CMK (cell line): ENCODE results near the gene PTPN7.

Experiments
- DNase-seq: peaks from one replicate; pipeline ENCODE4 v3.0.0-alpha.2; 2010; ENCODE audit warnings: low read depth

PTPN7 gene

DNA sequence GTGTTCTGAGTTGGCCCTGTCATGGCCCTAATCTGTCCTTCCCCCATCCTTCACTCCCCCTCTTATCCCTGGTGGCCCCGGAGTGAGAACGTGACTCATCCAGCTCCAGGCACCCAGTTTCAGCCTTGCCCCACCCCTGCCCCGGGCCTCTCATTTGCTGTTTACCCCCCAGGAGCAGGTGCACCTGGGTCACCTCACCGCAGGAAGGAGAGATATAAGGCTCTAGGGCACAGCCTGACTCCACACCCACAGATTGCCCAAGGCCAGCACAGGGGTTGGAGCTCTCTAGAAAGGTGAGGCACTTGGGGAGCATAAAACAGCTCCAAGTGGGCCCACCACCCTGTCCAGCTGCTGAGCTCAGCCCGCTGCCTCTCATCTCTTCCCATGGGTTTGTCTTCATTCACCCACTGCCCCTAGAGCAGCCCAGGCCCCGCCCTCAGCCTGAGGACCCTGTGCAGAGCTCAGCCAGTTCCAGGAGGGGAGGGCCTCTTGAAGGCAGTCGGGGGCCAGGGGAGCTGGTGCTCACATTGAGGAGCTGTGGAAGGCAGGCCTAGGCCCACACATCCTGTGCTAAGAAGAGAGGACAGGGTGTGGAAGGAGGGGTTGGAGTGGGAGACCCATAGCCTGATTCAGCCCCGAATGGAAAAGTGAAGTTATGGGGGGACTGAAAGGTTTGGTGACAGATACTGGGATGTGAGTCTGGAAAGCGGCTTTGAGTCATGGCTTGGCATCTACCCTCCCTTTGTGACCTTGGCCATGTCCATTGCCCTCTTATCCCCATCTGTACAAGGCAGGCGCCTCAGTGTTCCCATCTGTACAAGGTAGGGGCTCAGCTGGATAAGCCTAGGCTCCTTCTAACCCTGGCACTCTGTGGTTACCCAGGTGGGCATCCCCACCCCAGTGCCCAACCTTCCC lies 53.8 kb downstream of the PTPN7 start:
- no peak for DNase-seq

DNA sequence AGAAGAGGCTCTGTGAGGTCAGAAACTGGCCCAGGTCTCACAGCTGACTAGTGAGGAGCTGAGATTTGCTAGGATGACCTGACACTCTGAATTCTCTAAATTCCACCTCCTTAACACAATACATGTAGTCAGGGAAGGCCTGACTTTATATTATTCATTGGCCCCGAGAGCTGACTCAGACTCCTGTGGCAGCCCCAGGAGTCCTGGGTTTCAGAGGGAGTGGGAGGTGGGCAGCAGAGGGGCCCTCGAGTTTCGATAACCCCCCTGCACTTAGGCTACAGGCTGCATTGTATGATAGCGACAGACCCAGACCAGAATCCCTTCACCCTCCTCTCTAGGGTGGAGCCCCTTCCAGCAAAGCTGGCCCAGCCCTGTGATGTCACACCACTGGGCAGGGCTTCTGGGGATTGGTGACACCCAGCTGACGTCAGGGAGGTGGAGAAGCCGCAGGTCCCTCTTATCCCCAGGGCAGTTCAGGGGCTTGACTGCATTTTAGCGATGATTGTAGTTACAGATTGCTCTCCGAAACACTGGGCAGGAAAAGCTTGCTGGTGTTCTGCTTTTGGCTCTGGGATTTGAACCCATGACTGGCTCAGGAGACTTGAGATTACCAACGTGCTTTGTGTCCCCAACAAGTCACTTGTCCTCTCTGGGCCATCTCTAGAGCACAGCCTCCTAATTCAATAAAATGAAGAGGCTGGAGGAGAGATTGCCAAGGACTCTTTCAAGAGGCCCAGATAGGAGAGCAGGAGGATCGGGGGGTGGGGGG lies 54.6 kb downstream of the PTPN7 start:
- DNase-seq = no peak

DNA sequence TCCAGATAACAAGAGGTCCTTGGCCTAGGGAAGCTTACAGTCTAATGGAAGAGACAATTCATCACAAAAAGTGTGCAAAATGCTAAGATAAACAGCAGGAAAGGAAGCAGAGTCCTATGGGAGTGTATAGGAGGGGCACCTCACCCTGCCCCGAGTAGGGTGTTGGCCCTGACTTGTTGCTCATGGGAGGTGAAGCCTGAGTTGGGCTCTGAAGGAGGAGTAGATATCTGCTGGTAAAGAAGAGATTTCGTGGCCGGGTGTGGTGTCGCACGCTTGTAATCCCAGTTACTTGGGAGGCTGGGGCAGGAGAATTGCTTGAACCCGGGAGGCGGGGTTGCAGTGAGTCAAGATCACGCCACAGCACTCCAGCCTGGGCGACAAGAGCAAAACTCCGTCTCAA lies 56.3 kb downstream of the PTPN7 start:
- DNase-seq = no peak

DNA sequence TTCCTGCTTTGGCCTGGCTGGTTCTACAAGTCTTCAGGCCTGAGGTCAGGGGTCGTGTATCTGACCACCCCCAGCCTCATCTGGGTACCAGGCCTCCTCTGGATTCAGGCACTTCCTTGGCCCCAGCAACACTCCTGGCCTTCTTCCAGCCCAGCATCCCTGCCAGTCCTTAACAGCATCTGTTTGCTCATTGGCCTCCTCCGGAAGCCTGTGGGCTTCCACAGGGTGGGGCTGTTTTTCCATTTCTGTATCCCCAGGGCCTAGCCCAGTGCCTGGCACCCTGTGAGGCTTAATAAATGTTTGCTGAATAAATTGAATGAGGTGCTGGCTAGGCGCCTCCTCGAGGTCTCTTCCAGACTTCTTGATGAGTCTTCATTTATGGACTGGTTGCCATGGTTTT lies 59.2 kb downstream of the PTPN7 start:
- DNase-seq = no peak
